H1 (cell line): ENCODE results near the gene RNF32. TPM values are rescaled to one million over a fixed set of nuclear protein-coding genes. Genes with fewer than 3 reads are reported as not detected.

ENCODE experiments used
- CBX8 ChIP-seq: fragments of 300-800, 300-1000 bp; sonication (generic); IDR thresholded peaks from 2 replicates; pipeline ENCODE4 v1.7.1; 2016; ENCODE audit warnings: low read depth, low read length, borderline replicate concordance
- polyA plus RNA-seq, 7 experiments: library from polyadenylated mRNA; depleted of rRNA in 3 of 7; stranded (reverse) in 5 of 7; unstranded in 2 of 7; fragments of >200 nt in 5 of 7; fragments of 200-250 nt in 2 of 7; gene quantifications; 1 replicate in 5 of 7; 2 replicates in 1 of 7; 4 replicates in 1 of 7; pipeline versions ENCODE4 v1.2.1 to v1.2.3, GENCODE V29; 2011 to 2013; ENCODE audit warnings: missing spikeins in 2 of 7, mixed read lengths in 2 of 7
- total RNA-seq: library from RNA; stranded (reverse); fragmentation: NEBNext Ultra II Directional; extraction: Animal tissue kit (Norgen Biotek cat#: 25700); gene quantifications from 2 replicates; pipeline ENCODE4 v1.2.1, GENCODE V29; 2021

RNF32 gene
- total and polyA plus RNA-seq, 2 of the 8 experiments (the other 6 are each of a cell fraction or from before 2014, with no cell fraction given) = 0.48 to 1.2 TPM

GRCh38 chr7:156655251-156655650 is 14.7 kb downstream of the RNF32 start (continued):
- no peak for TF ChIP-seq CBX8
- TF ChIP-seq, all 59 proteins: peak for 0
